Smooth muscle cell (in vitro differentiated cells): ENCODE results near the gene USP48. TPM values are rescaled to one million over a fixed set of nuclear protein-coding genes. Genes with fewer than 3 reads are reported as not detected.
"Not testable (repeated sequence)": the region's sequence is repeated elsewhere in the genome, so short reads cannot be mapped to it uniquely, and the experiment has no call there.

Source experiments
- DNase-seq: peaks from one replicate; lab custom pipeline; 2025; ENCODE audit not compliant: unreplicated experiment; lab: John Stamatoyannopoulos, UW
- H2AFZ ChIP-seq: fragments of 200-600 bp; sonication (generic); 2 replicates; pipeline ENCODE4 v1.6.0; 2016; ENCODE audit warnings: antibody characterized with exemption, low read depth, mild to moderate bottlenecking
- H3F3A ChIP-seq: fragments of 200-600 bp; sonication (generic); 2 replicates; pipeline ENCODE4 v1.6.0; 2017; ENCODE audit warnings: antibody characterized with exemption, low read depth
- H3K27ac ChIP-seq: fragments of 200-600 bp; sonication (generic); 2 replicates; pipeline ENCODE4 v1.5.1; 2016; ENCODE audit warnings: low read depth, mild to moderate bottlenecking
- H3K27me3 ChIP-seq: fragments of 200-600 bp; sonication (generic); 2 replicates; pipeline ENCODE4 v1.6.1; 2016; ENCODE audit warnings: low read depth, mild to moderate bottlenecking
- H3K36me3 ChIP-seq: fragments of 200-600 bp; sonication (generic); 2 replicates; pipeline ENCODE4 v1.5.1; 2016; ENCODE audit warnings: low read depth
- H3K4me1 ChIP-seq: fragments of 200-600 bp; sonication (generic); 2 replicates; pipeline ENCODE4 v1.5.1; 2016; ENCODE audit warnings: low read depth
- H3K4me2 ChIP-seq: fragments of 200-600 bp; sonication (generic); 2 replicates; pipeline ENCODE4 v1.6.0; 2016; ENCODE audit warnings: mild to moderate bottlenecking
- H3K4me3 ChIP-seq: fragments of 200-600 bp; sonication (generic); 2 replicates; pipeline ENCODE4 v1.5.1; 2016; ENCODE audit warnings: mild to moderate bottlenecking
- H3K79me2 ChIP-seq: fragments of 200-600 bp; sonication (generic); 2 replicates; pipeline ENCODE4 v1.6.0; 2016; ENCODE audit warnings: low read depth, mild to moderate bottlenecking
- H3K9ac ChIP-seq: fragments of 200-600 bp; sonication (generic); 2 replicates; pipeline ENCODE4 v1.6.0; 2016; ENCODE audit warnings: low read depth
- H3K9me3 ChIP-seq: fragments of 200-600 bp; sonication (generic); replicated peaks from 2 replicates; pipeline ENCODE4 v1.5.1; 2016; ENCODE audit warnings: low read depth
- H4K20me1 ChIP-seq: fragments of 200-600 bp; sonication (generic); 2 replicates; pipeline ENCODE4 v1.6.0; 2016; ENCODE audit warnings: low read depth
- CTCF ChIP-seq: fragments of 200-600 bp; sonication (generic); IDR thresholded peaks from 2 replicates; pipeline ENCODE4 v1.5.1; 2017; ENCODE audit warnings: borderline replicate concordance, mild to moderate bottlenecking, antibody characterized with exemption; ENCODE audit not compliant: insufficient read depth, poor library complexity, severe bottlenecking
- WGBS: methylation state at CpG from one replicate; pipeline ENCODE4 v1.1.7; 2016; ENCODE audit warnings: low lambda C conversion rate; 5-methylcytosine and 5-hydroxymethylcytosine counted together
- polyA plus RNA-seq: library from polyadenylated mRNA; unstranded; fragments of >200 nt; fragmentation: Nextera tagmentation; extraction: Ambion mirVana; gene quantifications from 2 replicates; pipeline ENCODE4 v1.2.1, GENCODE V29; 2016
- total RNA-seq: library from RNA; depleted of rRNA; stranded (reverse); fragments of >200 nt; gene quantifications from 2 replicates; pipeline ENCODE4 v1.2.3, GENCODE V29; 2014

USP48 gene
- total and polyA plus RNA-seq, 2 experiments from 2014 or later, result 34.5 to 76.0 TPM

DNA sequence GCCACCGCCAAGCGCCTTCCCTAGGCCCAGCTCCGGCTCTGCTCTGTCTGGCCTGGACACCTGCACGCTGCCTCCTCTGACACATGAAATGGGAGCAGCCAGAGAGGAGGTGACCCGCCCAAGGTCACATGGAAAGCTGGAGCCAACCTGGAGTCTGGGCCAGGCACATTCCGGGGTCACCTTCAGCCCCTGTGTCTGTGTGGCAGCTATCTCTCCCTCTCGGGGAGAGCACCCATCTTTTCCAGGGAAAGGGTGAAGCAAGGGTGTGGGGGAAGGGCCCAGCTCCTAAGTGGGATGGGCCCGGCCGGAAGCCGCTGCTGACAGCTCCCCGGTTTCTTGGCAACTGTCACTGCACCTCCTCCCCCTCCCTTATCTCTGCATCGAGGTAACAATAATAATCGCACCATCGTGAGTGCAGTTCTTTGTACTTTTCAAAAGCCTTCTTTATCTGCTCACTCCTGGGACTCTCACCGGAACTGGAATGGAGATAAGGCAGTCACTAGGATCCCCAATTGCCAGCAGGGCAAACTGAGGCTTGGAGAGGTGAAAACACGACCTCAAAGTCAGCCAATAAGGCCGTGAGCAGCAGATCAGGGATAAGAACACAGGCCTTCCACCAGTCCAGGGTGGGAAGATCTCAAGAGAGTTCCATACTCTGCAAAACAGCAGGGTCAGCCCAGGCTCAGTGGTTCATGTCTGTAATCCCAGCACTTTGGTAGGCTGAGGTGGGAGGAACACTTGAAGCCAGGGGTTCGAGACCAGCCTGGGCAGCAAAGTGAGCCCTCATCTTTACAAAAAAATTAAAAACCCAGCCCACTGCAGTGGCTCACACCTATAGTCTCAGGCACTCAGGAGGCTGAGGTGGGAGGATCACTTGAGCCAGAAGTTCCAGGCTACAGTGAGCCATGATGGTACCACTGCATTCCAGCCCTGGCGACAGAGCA lies 150.7 kb downstream of the USP48 start:
- H3K79me2 ChIP-seq, result no peaks in the 10 kb centered on the region
- no peaks in the 10 kb centered on the region for H3K27me3 ChIP-seq
- H4K20me1 ChIP-seq, result no peaks in the 10 kb centered on the region
- no peaks in the 10 kb centered on the region for H3F3A ChIP-seq
- DNase-seq, result no peak
- H3K4me3 ChIP-seq, result no peak overlapping the region
- WGBS, result 80% methylated on average over 19 of the region's 19 CpGs
- no peak overlapping the region for H2AFZ ChIP-seq
- no peaks in the 10 kb centered on the region for H3K4me1 ChIP-seq
- H3K9me3 ChIP-seq, result no peaks in the 10 kb centered on the region
- H3K4me2 ChIP-seq, result no peak overlapping the region
- no peak for TF ChIP-seq CTCF
- H3K36me3 ChIP-seq, result no peaks in the 10 kb centered on the region
- no peak overlapping the region for H3K9ac ChIP-seq
- H3K27ac ChIP-seq, result no peak overlapping the region

DNA sequence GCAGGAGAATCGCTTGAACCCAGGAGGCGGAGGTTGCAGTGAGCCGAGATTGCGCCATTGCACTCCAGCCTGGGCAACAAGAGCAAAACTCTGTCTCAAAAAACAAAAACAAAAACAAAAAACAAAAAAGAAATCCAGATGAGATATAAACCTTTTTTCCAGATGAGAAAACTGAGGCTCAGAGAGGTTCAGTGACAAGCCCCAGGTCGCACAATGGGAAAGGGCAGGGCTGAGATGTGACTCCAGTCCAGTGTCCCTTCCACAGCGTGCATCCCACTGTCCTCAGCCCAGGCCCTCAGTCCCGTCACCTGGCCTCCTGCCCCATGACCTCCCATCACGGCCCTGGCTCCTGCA lies 151.4 kb downstream of the USP48 start:
- not testable (repeated sequence) for H3K9ac ChIP-seq, DNase-seq, H3K4me1 ChIP-seq, H3K4me3 ChIP-seq, H3K27ac ChIP-seq, H3K27me3 ChIP-seq, H3F3A ChIP-seq, H3K4me2 ChIP-seq, H3K36me3 ChIP-seq, H3K79me2 ChIP-seq, H3K9me3 ChIP-seq, H4K20me1 ChIP-seq, H2AFZ ChIP-seq
- 92% methylated on average over 8 of the region's 8 CpGs for WGBS

GRCh38 chr1:21630571-21631343 lies 152.2 kb downstream of the USP48 start:
- 49% methylated on average over 12 of the region's 13 CpGs for WGBS
- H2AFZ ChIP-seq, result no peak overlapping the region

More at GRCh38 chr1:21630571-21631343, 152.2 kb downstream of the USP48 start:
- H3K79me2 ChIP-seq, result no peaks in the 10 kb centered on the region
- no peaks in the 10 kb centered on the region for H3K36me3 ChIP-seq
- no peaks in the 10 kb centered on the region for H3K9me3 ChIP-seq
- no peaks in the 10 kb centered on the region for H3K4me1 ChIP-seq
- no peak overlapping the region for H3K4me3 ChIP-seq
- no peak for DNase-seq
- TF ChIP-seq CTCF, result no peak
- H3K4me2 ChIP-seq, result no peak overlapping the region
- no peaks in the 10 kb centered on the region for H3F3A ChIP-seq
- no peaks in the 10 kb centered on the region for H3K27me3 ChIP-seq
- H3K9ac ChIP-seq, result no peak overlapping the region
- H3K27ac ChIP-seq, result no peak overlapping the region
- no peaks in the 10 kb centered on the region for H4K20me1 ChIP-seq
